HepG2 (cell line): ENCODE data around the gene AHSG. TPM values are rescaled to one million over a fixed set of nuclear protein-coding genes. Genes with fewer than 3 reads are reported as not detected.

Experiments used
- AHR ChIP-seq: IDR thresholded peaks from 2 replicates; pipeline ENCODE4 v1.6.1; 2018; ENCODE audit warnings: missing genetic modification reagents, missing compliant biosample characterization
- HES4 ChIP-seq: sonication (generic); formaldehyde crosslinking; IDR thresholded peaks from 2 replicates; pipeline ENCODE4 v1.9.0; 2021; ENCODE audit warnings: mild to moderate bottlenecking, missing genetic modification reagents, borderline replicate concordance
- KLF12 ChIP-seq: sonication (generic); formaldehyde crosslinking; IDR thresholded peaks from 2 replicates; pipeline ENCODE4 v1.4.0; 2020; ENCODE audit warnings: missing genetic modification reagents, borderline replicate concordance
- MEF2D ChIP-seq: sonication (generic); formaldehyde crosslinking; IDR thresholded peaks from 2 replicates; pipeline ENCODE4 v1.5.1; 2020; ENCODE audit warnings: mild to moderate bottlenecking, missing genetic modification reagents
- NBN ChIP-seq: fragments of 450-650 bp; conservative IDR thresholded peaks from 2 replicates; pipeline ENCODE4 v1.6.1; 2017
- NFYB ChIP-seq: sonication (generic); formaldehyde crosslinking; IDR thresholded peaks from 2 replicates; pipeline ENCODE4 v1.4.0; 2020; ENCODE audit warnings: missing genetic modification reagents
- PAF1 ChIP-seq: IDR thresholded peaks from 2 replicates; pipeline ENCODE4 v1.6.1; 2016; ENCODE audit warnings: missing genetic modification reagents, missing compliant biosample characterization
- RELA ChIP-seq: sonication (generic); formaldehyde crosslinking; IDR thresholded peaks from 2 replicates; pipeline ENCODE4 v1.4.0; 2020; ENCODE audit warnings: missing genetic modification reagents
- RFXANK ChIP-seq: IDR thresholded peaks from 2 replicates; pipeline ENCODE4 v1.6.1; 2016
- SAFB2 ChIP-seq: sonication (generic); formaldehyde crosslinking; IDR thresholded peaks from 2 replicates; pipeline ENCODE4 v1.5.1; 2020; ENCODE audit warnings: missing genetic modification reagents, low read depth, mild to moderate bottlenecking, borderline replicate concordance
- SYNCRIP ChIP-seq: fragments of 200-400 bp; formaldehyde crosslinking; IDR thresholded peaks from 2 replicates; pipeline ENCODE4 v1.6.1; 2018; ENCODE audit warnings: mild to moderate bottlenecking, low read depth, low read length; ENCODE audit not compliant: insufficient read depth
- ZBTB42 ChIP-seq: sonication (generic); formaldehyde crosslinking; IDR thresholded peaks from 2 replicates; pipeline ENCODE4 v1.5.0; 2020; ENCODE audit warnings: mild to moderate bottlenecking, missing genetic modification reagents
- ZC3H4 ChIP-seq: sonication (generic); formaldehyde crosslinking; IDR thresholded peaks from 2 replicates; pipeline ENCODE4 v1.4.0; 2020; ENCODE audit warnings: missing genetic modification reagents, borderline replicate concordance
- ZMAT3 ChIP-seq: sonication (generic); formaldehyde crosslinking; conservative IDR thresholded peaks from 2 replicates; pipeline ENCODE4 v1.7.0; 2021; ENCODE audit warnings: missing genetic modification reagents
- ZNF160 ChIP-seq: sonication (generic); formaldehyde crosslinking; IDR thresholded peaks from 2 replicates; pipeline ENCODE4 v1.8.0; 2022; ENCODE audit warnings: mild to moderate bottlenecking, inconsistent platforms, missing genetic modification reagents
- ZNF317 ChIP-seq: sonication (generic); formaldehyde crosslinking; IDR thresholded peaks from 2 replicates; pipeline ENCODE4 v1.5.0; 2020; ENCODE audit warnings: mild to moderate bottlenecking, missing genetic modification reagents
- ZNF496 ChIP-seq: sonication (generic); formaldehyde crosslinking; IDR thresholded peaks from 2 replicates; pipeline ENCODE4 v1.8.1; 2023; ENCODE audit warnings: mild to moderate bottlenecking, moderate library complexity, missing genetic modification reagents; ENCODE audit not compliant: insufficient replicate concordance
- ZNF512B ChIP-seq: sonication (generic); formaldehyde crosslinking; IDR thresholded peaks from 2 replicates; pipeline ENCODE4 v1.5.1; 2020; ENCODE audit warnings: missing genetic modification reagents, mild to moderate bottlenecking, borderline replicate concordance
- ZNF652 ChIP-seq: IDR thresholded peaks from 2 replicates; pipeline ENCODE4 v1.6.1; 2016; ENCODE audit warnings: low read depth, borderline replicate concordance
- ZNF724P ChIP-seq: sonication (generic); formaldehyde crosslinking; IDR thresholded peaks from 2 replicates; pipeline ENCODE4 v1.8.0; 2022; ENCODE audit warnings: missing genetic modification reagents, borderline replicate concordance
- polyA plus RNA-seq, 8 experiments: library from polyadenylated mRNA; depleted of rRNA in 3 of 8; stranded (reverse) in 7 of 8; unstranded in 1 of 8; fragments of >200 nt; fragmentation: Illumina TruSeq in 4 of 8; extraction: Trizol in 4 of 8; gene quantifications; 2 replicates each; pipeline versions ENCODE4 v1.2.1 to v1.2.3, GENCODE V29; 2011 to 2016; ENCODE audit warnings: low read depth in 4 of 8, missing spikeins in 1 of 8, mixed read lengths in 1 of 8; ENCODE audit not compliant: insufficient read depth in 1 of 8
- total RNA-seq, 5 experiments: library from RNA; depleted of rRNA; stranded (reverse); fragments of >200 nt; fragmentation: Illumina TruSeq; extraction: Trizol; gene quantifications; 2 replicates each; pipeline ENCODE4 v1.2.3, GENCODE V29; 2016; ENCODE audit warnings: low read depth in 1 of 5
- TF ChIP-seq, protein P1 (sequence below): sonication (generic); formaldehyde crosslinking; IDR thresholded peaks from 2 replicates; pipeline ENCODE4 v1.4.0; 2020; ENCODE audit warnings: mild to moderate bottlenecking, missing genetic modification reagents, borderline replicate concordance
- TF ChIP-seq, protein P2 (sequence below): sonication (generic); formaldehyde crosslinking; IDR thresholded peaks from 2 replicates; pipeline ENCODE4 v1.9.0; 2021; ENCODE audit warnings: missing genetic modification reagents, borderline replicate concordance

AHSG gene
- total and polyA plus RNA-seq, 2 of the 13 experiments (the other 11 are each of a cell fraction or from before 2014, with no cell fraction given), result 2,043 to 19,152 TPM

DNA sequence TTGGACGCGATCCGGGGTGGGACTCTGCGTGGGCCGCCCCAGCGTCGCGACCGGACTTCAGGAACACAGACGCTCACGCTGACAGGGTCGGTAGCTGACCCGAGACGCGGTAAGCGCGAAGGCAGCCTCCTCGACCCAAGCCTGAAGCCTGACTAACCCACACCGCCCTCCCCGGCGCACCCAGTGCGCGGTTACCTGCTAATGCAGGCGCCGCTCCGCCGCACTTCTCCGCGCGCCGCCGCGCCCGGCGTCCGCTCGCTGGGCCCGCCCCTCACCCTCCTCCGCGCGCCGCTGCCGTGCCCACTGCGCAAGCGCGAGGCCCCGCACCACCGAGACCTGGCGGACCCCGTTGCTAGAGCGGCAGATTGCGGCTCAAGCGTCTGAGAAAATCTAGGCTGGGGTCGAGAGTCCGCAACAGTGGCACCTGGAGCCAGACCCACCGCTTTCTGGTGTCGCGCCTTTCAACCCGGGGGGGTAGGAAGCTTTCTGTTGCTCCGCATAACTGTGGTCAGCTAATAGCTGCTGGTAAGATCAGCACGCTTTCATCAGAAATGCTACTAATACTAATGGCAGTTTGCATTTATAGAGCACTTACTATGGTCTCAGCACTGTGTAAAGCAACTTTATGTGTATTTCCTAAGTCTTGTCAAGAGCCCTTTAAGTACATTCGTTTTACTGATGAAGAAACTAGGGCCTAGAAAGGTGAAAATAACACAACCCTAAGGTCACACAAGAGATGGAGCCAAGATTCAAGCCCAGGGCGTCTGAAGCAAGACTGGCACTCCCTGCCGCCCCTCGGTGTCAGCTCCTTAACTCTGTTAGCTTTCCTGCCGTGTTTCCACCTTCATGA is 45.6 kb upstream of the AHSG start, which contains the start of gene TBCCD1 (continued):
- no peak for TF ChIP-seq SYNCRIP
- no peak for TF ChIP-seq HES4 (CRISPR knock-in tag)
- peak; percentile 67 for TF ChIP-seq KLF12 (CRISPR knock-in tag)
- 0 out of 2 replicates have a peak, but pooled peaks have one; percentile 59 for TF ChIP-seq ZBTB42 (CRISPR knock-in tag)
- no peak for TF ChIP-seq ZNF317 (CRISPR knock-in tag)
- no peak for TF ChIP-seq ZC3H4 (CRISPR knock-in tag)
- TF ChIP-seq ZNF496 (CRISPR knock-in tag), result no peak
- TF ChIP-seq ZNF724P (CRISPR knock-in tag), result no peak
- TF ChIP-seq NFYB (CRISPR knock-in tag), result peak; percentile 48; the same call in 1 of the 2 replicates
- peak; percentile 88 for TF ChIP-seq ZMAT3 (CRISPR knock-in tag)
- TF ChIP-seq RELA (CRISPR knock-in tag), result no peak; the same call in 1 of the 2 replicates
- TF ChIP-seq ZNF160 (CRISPR knock-in tag), result no peak
- no peak for TF ChIP-seq PAF1
- no peak for TF ChIP-seq ZNF512B
- TF ChIP-seq, protein P1, sequence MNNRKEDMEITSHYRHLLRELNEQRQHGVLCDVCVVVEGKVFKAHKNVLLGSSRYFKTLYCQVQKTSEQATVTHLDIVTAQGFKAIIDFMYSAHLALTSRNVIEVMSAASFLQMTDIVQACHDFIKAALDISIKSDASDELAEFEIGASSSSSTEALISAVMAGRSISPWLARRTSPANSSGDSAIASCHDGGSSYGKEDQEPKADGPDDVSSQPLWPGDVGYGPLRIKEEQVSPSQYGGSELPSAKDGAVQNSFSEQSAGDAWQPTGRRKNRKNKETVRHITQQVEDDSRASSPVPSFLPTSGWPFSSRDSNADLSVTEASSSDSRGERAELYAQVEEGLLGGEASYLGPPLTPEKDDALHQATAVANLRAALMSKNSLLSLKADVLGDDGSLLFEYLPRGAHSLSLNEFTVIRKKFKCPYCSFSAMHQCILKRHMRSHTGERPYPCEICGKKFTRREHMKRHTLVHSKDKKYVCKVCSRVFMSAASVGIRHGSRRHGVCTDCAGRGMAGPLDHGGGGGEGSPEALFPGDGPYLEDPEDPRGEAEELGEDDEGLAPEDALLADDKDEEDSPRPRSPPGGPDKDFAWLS (CRISPR knock-in tag), result no peak
- TF ChIP-seq MEF2D (CRISPR knock-in tag), result no peak
- TF ChIP-seq ZNF652 (CRISPR knock-in tag), result no peak
- no peak for TF ChIP-seq AHR (CRISPR knock-in tag)
- TF ChIP-seq RFXANK (CRISPR knock-in tag), result no peak
- peak; percentile 72 for TF ChIP-seq SAFB2 (CRISPR knock-in tag)
- no peak for TF ChIP-seq NBN
- TF ChIP-seq, protein P2, sequence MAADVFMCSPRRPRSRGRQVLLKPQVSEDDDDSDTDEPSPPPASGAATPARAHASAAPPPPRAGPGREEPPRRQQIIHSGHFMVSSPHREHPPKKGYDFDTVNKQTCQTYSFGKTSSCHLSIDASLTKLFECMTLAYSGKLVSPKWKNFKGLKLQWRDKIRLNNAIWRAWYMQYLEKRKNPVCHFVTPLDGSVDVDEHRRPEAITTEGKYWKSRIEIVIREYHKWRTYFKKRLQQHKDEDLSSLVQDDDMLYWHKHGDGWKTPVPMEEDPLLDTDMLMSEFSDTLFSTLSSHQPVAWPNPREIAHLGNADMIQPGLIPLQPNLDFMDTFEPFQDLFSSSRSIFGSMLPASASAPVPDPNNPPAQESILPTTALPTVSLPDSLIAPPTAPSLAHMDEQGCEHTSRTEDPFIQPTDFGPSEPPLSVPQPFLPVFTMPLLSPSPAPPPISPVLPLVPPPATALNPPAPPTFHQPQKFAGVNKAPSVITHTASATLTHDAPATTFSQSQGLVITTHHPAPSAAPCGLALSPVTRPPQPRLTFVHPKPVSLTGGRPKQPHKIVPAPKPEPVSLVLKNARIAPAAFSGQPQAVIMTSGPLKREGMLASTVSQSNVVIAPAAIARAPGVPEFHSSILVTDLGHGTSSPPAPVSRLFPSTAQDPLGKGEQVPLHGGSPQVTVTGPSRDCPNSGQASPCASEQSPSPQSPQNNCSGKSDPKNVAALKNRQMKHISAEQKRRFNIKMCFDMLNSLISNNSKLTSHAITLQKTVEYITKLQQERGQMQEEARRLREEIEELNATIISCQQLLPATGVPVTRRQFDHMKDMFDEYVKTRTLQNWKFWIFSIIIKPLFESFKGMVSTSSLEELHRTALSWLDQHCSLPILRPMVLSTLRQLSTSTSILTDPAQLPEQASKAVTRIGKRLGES, result no peak
